Urothelium cell line (cell line): ENCODE results near the gene ZCCHC7.
"Not testable (repeated sequence)": the region's sequence is repeated elsewhere in the genome, so short reads cannot be mapped to it uniquely, and the experiment has no call there.

Experiments used
- DNase-seq: peaks from one replicate; pipeline ENCODE4 v3.0.0; 2011; ENCODE audit warnings: low spot score, mixed read lengths
- FAIRE-seq: peaks from 2 replicates; lab custom pipeline; 2011; peaks lifted over from hg19 to GRCh38; lab: Jason Lieb, UNC

The ZCCHC7 gene

DNA sequence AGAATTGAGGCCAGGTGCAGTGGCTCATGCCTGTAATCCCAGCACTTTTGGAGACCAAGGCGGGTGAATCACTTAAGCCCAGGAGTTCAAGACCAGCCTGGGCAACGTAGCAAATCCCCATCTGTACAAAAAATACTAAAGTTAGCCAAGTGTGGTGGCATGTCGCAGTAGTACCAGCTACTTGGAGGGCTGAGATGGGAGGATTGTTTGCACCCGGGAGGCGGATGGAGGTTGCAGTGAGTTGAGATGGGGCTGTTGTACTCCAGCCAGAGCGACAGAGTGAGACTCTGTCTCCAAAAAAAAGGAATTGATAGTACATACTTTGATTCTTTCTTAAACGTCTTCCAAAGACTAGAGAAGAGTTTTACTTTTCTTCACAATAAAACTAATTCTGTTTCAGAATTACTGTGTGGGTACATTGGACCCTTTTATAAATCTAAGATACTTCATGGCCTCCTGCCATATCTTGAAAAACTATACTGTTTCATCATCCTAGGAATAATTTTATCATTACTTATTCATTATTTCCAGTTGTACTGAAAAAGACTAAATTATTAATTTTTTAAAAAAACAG, 170.1 kb downstream of the ZCCHC7 start:
- DNase-seq (no peak), FAIRE-seq (no peak)

- peak; percentile 42 for DNase-seq
Measured at GRCh38 chr9:37290940-37291485, 170.6 kb downstream of the ZCCHC7 start.

GRCh38 chr9:37291612-37292238, 171.4 kb downstream of the ZCCHC7 start:
- not testable (repeated sequence) for DNase-seq, FAIRE-seq

More at GRCh38 chr9:37290940-37291485, 170.6 kb downstream of the ZCCHC7 start:
- FAIRE-seq = no peak

DNA sequence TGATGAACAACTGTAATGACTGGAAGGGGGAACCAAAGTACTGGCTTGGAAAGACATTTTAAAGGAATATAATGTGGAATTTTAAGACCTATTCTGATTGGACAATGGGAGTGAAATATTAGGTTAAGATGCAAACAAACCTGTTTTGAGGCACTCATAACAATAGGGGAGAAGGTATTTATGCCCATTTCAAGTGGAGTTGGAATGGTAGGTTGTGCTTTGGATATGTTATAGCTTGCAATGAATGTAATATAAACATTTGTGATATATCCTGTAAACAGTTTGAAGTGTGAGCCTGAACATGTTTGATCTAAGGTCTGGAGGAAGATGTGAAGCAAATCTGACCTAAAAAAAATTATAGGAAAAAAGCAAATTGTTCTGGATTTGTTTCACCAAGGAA, 172.5 kb downstream of the ZCCHC7 start:
- no peak for FAIRE-seq
- no peak for DNase-seq

GRCh38 chr9:37293664-37294524, 173.5 kb downstream of the ZCCHC7 start:
- DNase-seq (no peak), FAIRE-seq (no peak)

- no peak for FAIRE-seq
- DNase-seq = no peak
Measured at GRCh38 chr9:37295178-37295577, 174.8 kb downstream of the ZCCHC7 start.

- DNase-seq = no peak
- FAIRE-seq = no peak
Measured at GRCh38 chr9:37295796-37296195, 175.4 kb downstream of the ZCCHC7 start.

DNA sequence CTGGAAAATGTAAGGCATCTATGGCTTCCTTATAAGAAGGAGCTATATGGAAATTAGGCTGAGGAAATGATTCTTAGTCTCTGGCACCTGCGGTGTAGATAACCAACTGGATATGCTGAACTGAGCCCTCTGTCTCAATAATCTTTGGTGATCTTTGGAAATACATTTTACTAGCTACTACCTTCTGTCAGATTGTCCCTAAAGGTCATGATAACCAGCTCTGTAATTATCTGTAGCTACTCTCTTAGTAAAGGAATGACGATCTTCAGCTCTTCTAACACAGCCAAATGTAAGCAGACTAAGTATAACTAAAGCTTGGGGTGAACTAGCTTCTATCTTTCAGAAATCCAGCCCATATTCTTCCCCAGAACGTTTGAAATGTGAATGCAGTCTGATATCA, 177.2 kb downstream of the ZCCHC7 start:
- FAIRE-seq = no peak
- no peak for DNase-seq

GRCh38 chr9:37300620-37301019, 180.2 kb downstream of the ZCCHC7 start:
- FAIRE-seq (no peak), DNase-seq (no peak)

DNA sequence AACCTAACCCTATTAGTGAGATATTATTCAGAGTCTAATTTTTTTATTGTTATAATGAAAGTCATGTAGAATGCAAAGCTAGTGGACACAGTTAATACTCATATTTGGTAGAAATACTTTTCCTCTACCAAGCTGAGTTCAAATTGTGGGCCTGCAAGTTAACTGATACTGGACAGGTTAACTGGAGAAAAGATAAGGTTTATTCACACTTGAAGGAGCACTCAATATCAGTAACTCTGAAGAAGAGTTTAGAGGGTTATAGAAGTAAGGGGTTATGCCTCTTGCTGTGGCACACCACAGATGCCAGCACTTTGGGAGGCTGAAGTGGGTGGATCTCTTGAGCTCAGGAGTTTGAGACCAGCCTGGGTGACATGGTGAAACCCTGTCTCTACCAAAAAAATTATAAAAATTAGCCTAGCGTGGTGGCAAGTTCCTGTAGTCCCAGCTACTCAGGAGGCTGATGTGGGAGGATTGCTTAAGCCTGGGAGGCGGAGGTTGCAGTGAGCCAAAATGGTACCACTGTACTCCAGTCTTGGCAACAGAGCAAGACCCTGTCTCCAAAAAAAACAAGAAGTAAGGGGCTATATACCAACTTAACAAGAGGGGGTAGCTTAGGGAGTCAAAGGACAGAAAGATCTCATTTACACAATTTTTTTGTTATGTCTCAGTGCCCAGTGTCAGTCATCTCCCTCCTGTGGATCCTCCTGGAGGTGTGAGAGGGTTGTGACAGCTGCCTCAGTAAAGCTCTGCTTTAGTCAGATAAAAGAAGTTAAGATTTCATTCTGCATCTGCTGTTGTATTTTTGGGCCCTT, 180.9 kb downstream of the ZCCHC7 start:
- FAIRE-seq = no peak
- no peak for DNase-seq

DNA sequence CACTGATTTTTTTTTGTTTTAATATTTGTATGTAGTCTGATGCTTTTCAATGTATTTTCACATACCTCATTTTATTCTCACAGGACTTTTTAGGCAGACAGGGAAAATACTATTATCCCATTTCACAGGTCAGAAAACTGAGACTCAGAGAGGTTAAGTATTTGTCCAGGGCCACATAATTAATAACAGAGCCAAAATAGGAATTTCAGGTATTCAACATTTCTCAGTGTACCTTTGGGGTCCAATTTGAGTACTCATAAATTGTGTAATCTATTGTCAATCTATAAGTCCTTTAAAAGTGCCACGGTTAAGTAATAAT, 181.4 kb downstream of the ZCCHC7 start:
- no peak for FAIRE-seq
- DNase-seq = no peak

GRCh38 chr9:37302277-37302676, 181.9 kb downstream of the ZCCHC7 start:
- FAIRE-seq (no peak), DNase-seq (no peak)

DNA sequence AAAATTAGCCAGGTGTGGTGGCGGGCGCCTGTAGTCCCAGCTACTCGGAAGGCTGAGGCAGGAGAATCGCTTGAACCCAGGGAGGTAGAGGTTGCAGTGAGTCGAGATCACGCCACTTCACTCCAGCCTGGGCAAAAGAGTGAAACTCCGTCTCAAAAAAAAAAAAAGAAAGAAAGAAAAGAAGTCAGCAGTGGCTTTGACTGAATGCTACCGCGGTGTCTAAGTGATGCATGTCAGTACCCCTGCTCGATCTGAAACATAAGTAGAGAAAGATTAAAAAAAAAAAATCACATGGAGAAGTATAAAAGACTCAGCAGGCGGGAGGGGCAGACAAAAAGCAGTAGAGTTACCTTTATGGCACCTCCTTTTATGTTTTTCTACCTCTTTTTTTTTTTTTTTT, 182.9 kb downstream of the ZCCHC7 start:
- FAIRE-seq, DNase-seq: not testable (repeated sequence)

DNA sequence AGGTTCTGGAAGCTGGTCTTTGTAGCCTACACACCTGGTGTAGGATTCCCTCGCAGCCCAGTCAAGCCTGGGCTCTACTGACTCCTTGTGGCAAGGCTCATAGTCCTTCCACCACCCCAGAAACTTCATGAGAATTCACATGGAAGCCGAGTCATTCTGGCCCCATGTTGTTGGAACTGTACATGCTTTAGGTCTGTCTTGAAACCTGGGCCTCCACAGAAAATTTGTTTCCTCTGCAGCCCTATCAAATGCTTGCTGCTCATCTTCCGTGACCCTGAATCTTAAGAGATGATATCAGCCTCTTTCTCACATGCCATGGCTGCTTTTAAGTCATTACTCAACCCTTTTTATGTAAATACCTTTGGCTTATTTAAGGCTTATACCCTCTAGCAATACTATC, 188.8 kb downstream of the ZCCHC7 start:
- FAIRE-seq (no peak), DNase-seq (no peak)

DNA sequence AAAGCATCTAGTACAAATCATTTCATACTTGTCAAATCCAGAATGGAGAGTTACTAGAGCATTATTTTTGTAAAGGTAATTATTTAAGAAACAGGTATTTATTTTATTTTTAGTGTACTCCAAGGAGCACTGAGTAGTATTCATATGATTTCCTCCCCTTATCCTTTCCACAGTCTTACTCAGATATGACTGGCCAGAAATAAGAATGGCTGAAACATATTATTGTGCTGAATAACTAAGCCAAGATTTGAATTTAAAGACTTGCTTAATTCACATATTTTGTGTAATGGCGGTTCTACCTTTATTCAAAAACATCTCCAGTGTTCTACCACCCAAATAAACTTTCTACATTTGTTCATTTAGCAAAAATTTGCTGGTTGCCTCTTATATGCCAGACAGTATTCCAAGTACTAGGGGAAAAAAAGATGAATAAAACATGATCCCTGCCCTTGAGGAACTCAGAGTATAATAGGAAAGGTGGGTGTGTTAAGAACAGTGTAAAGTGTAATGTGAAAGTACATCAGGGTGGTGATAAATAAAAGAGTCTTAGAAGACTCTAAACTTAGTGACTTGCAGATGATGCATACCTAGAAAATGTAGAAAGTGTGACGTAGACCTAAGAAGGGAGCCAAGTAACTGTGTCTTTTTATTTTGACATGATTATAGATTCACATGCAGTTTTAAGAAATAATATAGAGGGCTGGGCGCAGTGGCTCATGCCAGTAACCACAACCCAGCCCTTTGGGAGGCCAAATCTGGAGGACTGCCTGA, 191.7 kb downstream of the ZCCHC7 start:
- DNase-seq (no peak), FAIRE-seq (no peak)

- no peak for DNase-seq
- FAIRE-seq = peak; percentile 59
Measured at GRCh38 chr9:37324261-37324683, 203.9 kb downstream of the ZCCHC7 start.

GRCh38 chr9:37324691-37325490, 204.5 kb downstream of the ZCCHC7 start:
- no peak for DNase-seq
- peak; percentile 70 for FAIRE-seq

GRCh38 chr9:37325778-37326177, 205.4 kb downstream of the ZCCHC7 start:
- no peak for DNase-seq
- FAIRE-seq = no peak

- no peak for DNase-seq
- no peak for FAIRE-seq
Measured at GRCh38 chr9:37327553-37327952, 207.2 kb downstream of the ZCCHC7 start.
